Measurements from ENCODE around the gene PTPRN2. TPM values are rescaled to one million over a fixed set of nuclear protein-coding genes. Genes with fewer than 3 reads are reported as not detected.

Gene PTPRN2
- total and polyA plus RNA-seq, 2 of the 13 experiments (the other 11 are each of a cell fraction or from before 2014, with no cell fraction given), result 2.5 to 24.2 TPM

GRCh38 chr7:157760004-157760730, 827.5 kb downstream of the PTPRN2 start:
- Histone ChIP-seq H3K79me2 (ENCODE audit: insufficient read depth, low read length) (no peaks in the 10 kb centered on the region), H3K27ac (ENCODE audit: extremely low read length, insufficient read depth, low read length) (no peak overlapping the region), H3K9ac (ENCODE audit: insufficient read depth, low read depth, low read length) (no peak overlapping the region), H3K27me3 (ENCODE audit: control insufficient read depth in 1 of 2, insufficient read depth in 2 of 2, low read length in 2 of 2) (no peaks in the 10 kb centered on the region; a peak in 1 of 5 replicates), H3K4me2 (ENCODE audit: low read depth, low read length) (no peak overlapping the region), H3K4me1 (ENCODE audit: insufficient read depth, low read length) (no peaks in the 10 kb centered on the region), H2AFZ (ENCODE audit: low read length) (no peak overlapping the region), H4K20me1 (ENCODE audit: insufficient read depth, low read length) (peaks cover 14% of the 10 kb centered on the region; the same call in 1 of the 2 replicates), H3K9me3 (ENCODE audit: low read length) (peaks cover 5% of the 10 kb centered on the region), H3K4me3 (replicated peaks in 1 of 3; ENCODE audit: insufficient read depth in 1 of 3, low read depth in 2 of 3, low read length in 3 of 3) (no peak overlapping the region), H3K36me3 (replicated peaks in 1 of 2; ENCODE audit: control insufficient read depth in 1 of 2, insufficient read depth in 2 of 2, low read length in 2 of 2) (no peaks in the 10 kb centered on the region)
- 40% methylated on average over 7 of the region's 17 CpGs for WGBS (ENCODE audit: low lambda C conversion rate)
- FAIRE-seq, result no peak
- intact Hi-C loops (cut with micrococcal nuclease; ENCODE audit: unreplicated experiment) (no loop called here), in situ Hi-C loops (cut with HindIII; ENCODE audit: extremely low pct_ligation_motif_present, low pct_unique_long_range_greater_than_20kb) (no loop called here)
- ATAC-seq, result peak; percentile 53; the same call in 2 of the 3 replicates
- ChIA-PET CTCF (ENCODE audit: low intra/inter-chr PET ratio, low total read pairs) (no interaction called here), POLR2A (no interaction called here)
- no TSS peak for BruUV-seq (replicated peaks)
- DNase-seq (ENCODE audit: low spot score), result no peak
- TF ChIP-seq NR2F2 (IDR thresholded peaks at IDR 0.05; ENCODE audit: borderline replicate concordance, low read depth) (no peak), ZNF670 (CRISPR knock-in tag; IDR thresholded peaks at IDR 0.05; ENCODE audit: borderline replicate concordance) (no peak), STAG1 (CRISPR knock-in tag; IDR thresholded peaks at IDR 0.05) (peak; percentile 56), MNT (IDR thresholded peaks at IDR 0.05) (peak; percentile 62; the same call in 1 of the 2 replicates), ZFP82 (CRISPR knock-in tag; IDR thresholded peaks at IDR 0.05; ENCODE audit: borderline replicate concordance) (no peak), NR1H2 (CRISPR knock-in tag; IDR thresholded peaks at IDR 0.05; ENCODE audit: borderline replicate concordance, low read depth) (no peak), ZNF263 (CRISPR knock-in tag; IDR thresholded peaks at IDR 0.05) (peak; percentile 73), KAT8 (CRISPR knock-in tag; IDR thresholded peaks at IDR 0.05) (no peak)
